Caco-2 (cell line): ENCODE data around the gene IGSF10. TPM values are rescaled to one million over a fixed set of nuclear protein-coding genes. Genes with fewer than 3 reads are reported as not detected.
A peak's percentile ranks its signal among the peaks of the same experiment; 100 is the strongest.

Experiments
- BruUV-seq: library from RNA; stranded (reverse); fragments of 400-500 nt; replicated peaks from 2 replicates; lab custom pipeline; 2021; lab: Mats Ljungman, UMichigan
- CTCF ChIA-PET: fragments of 300-600 bp; sonication (Branson Sonifier 250); formaldehyde crosslinking; loops from one replicate; lab custom pipeline; 2022; ENCODE audit warnings: antibody characterized with exemption; lab: Charles Lee
- POLR2A ChIA-PET: fragments of 300-600 bp; sonication (Branson Sonifier 250); formaldehyde crosslinking; loops from one replicate; lab custom pipeline; 2022; ENCODE audit warnings: antibody characterized with exemption; lab: Charles Lee
- DNase-seq, 2 experiments: peaks; one replicate each; pipeline versions ENCODE4 v3.0.0 to v3.0.0-alpha.2; 2020 to 2022
- H3K27me3 ChIP-seq: replicated peaks from 2 replicates; pipeline ENCODE4 v1.6.0; 2011; ENCODE audit warnings: low read length; ENCODE audit not compliant: control insufficient read depth, insufficient read depth
- H3K36me3 ChIP-seq: 2 replicates; pipeline ENCODE4 v1.5.1; 2011; ENCODE audit warnings: low read length; ENCODE audit not compliant: control insufficient read depth, insufficient read depth
- H3K4me1 ChIP-seq: fragments of 250-450 bp; sonication (Bioruptor Pico); 2 replicates; pipeline ENCODE4 v1.5.1; 2020; ENCODE audit warnings: mild to moderate bottlenecking
- H3K4me3 ChIP-seq: 2 replicates; pipeline ENCODE4 v1.5.1; 2011; ENCODE audit warnings: low read depth, mild to moderate bottlenecking, control low read depth, low read length
- H3K9me3 ChIP-seq: fragments of 250-450 bp; sonication (Bioruptor Pico); 2 replicates; pipeline ENCODE4 v1.5.1; 2020; ENCODE audit warnings: mild to moderate bottlenecking, moderate library complexity
- H3K27ac Mint-ChIP-seq: one replicate; pipeline ENCODE4 v1.8.0; 2022; ENCODE audit warnings: mixed read lengths; ENCODE audit not compliant: unreplicated experiment
- H3K27me3 Mint-ChIP-seq: one replicate; pipeline ENCODE4 v1.8.0; 2022; ENCODE audit warnings: mixed read lengths; ENCODE audit not compliant: insufficient read depth, unreplicated experiment
- H3K36me3 Mint-ChIP-seq: one replicate; pipeline ENCODE4 v1.8.0; 2022; ENCODE audit warnings: mild to moderate bottlenecking, mixed read lengths; ENCODE audit not compliant: insufficient read depth, unreplicated experiment
- H3K4me1 Mint-ChIP-seq: one replicate; pipeline ENCODE4 v1.8.0; 2022; ENCODE audit warnings: low read depth, mixed read lengths; ENCODE audit not compliant: unreplicated experiment
- H3K4me3 Mint-ChIP-seq: one replicate; pipeline ENCODE4 v1.8.0; 2022; ENCODE audit warnings: mild to moderate bottlenecking, moderate library complexity, mixed read lengths; ENCODE audit not compliant: unreplicated experiment
- H3K9me3 Mint-ChIP-seq: one replicate; pipeline ENCODE4 v1.8.0; 2022; ENCODE audit warnings: mixed read lengths; ENCODE audit not compliant: unreplicated experiment
- CTCF ChIP-seq, 2 experiments: fragments of 200-600 bp in 1 of 2; IDR thresholded peaks; 1 replicate in 1 of 2; 2 replicates in 1 of 2; pipeline versions ENCODE4 v1.5.1 to v1.8.0; 2011 to 2022; ENCODE audit warnings: antibody characterized with exemption in 1 of 2, control low read depth in 1 of 2, inconsistent platforms in 1 of 2, low read depth in 1 of 2, low read length in 1 of 2, mild to moderate bottlenecking in 1 of 2, moderate library complexity in 1 of 2; ENCODE audit not compliant: insufficient read depth in 1 of 2, severe bottlenecking in 1 of 2, unreplicated experiment in 1 of 2
- intact Hi-C: fragments of 100-400 bp; cut with micrococcal nuclease; formaldehyde crosslinking; loops from one replicate; pipeline ENCODE4 v1.10.0; 2022; ENCODE audit not compliant: unreplicated experiment
- total RNA-seq: library from RNA; stranded (reverse); gene quantifications from 2 replicates; pipeline ENCODE4 v1.2.3, GENCODE V29; 2022

Gene IGSF10
- total RNA-seq, 1 experiment from 2014 or later, result 2.6 TPM

- no peak for DNase-seq
- no peak overlapping the region for H3K4me3 Mint-ChIP-seq
- no peaks in the 10 kb centered on the region for H3K9me3 Mint-ChIP-seq
- H3K27me3 Mint-ChIP-seq, result no peaks in the 10 kb centered on the region
- H3K4me1 ChIP-seq, result no peaks in the 10 kb centered on the region
- CTCF ChIA-PET, result no interaction called here
- no peak overlapping the region for H3K27ac Mint-ChIP-seq
- peaks cover 6% of the 10 kb centered on the region for H3K4me1 Mint-ChIP-seq
- POLR2A ChIA-PET, result no interaction called here
- no peak overlapping the region for H3K4me3 ChIP-seq
- H3K36me3 ChIP-seq, result no peaks in the 10 kb centered on the region
- intact Hi-C loops, result loop anchor here (10.0 kb wide), 1 partner anchor 204 kb away; no protein-coding TSS in a partner anchor
- TF ChIP-seq CTCF (IDR thresholded peaks at IDR 0.05; ENCODE audit: insufficient read depth in 1 of 2, low read depth in 1 of 2, low read length in 1 of 2, severe bottlenecking in 1 of 2, unreplicated experiment in 1 of 2), result no peak
- peaks cover 6% of the 10 kb centered on the region for H3K36me3 Mint-ChIP-seq
- no TSS peak for BruUV-seq
- H3K9me3 ChIP-seq, result no peaks in the 10 kb centered on the region
- no peaks in the 10 kb centered on the region for H3K27me3 ChIP-seq
Observed at GRCh38 chr3:151428386-151428785, 32.5 kb downstream of the IGSF10 start.

- Mint-ChIP-seq H3K4me3 (no peak overlapping the region), H3K36me3 (peaks cover 6% of the 10 kb centered on the region), H3K27ac (no peak overlapping the region), H3K27me3 (no peaks in the 10 kb centered on the region), H3K4me1 (peaks cover 6% of the 10 kb centered on the region), H3K9me3 (no peaks in the 10 kb centered on the region)
- no peaks in the 10 kb centered on the region for H3K36me3 ChIP-seq
- ChIA-PET POLR2A (no interaction called here), CTCF (interaction anchor here (1.0 to 1.1 kb wide), 2 partner anchors 192 to 413 kb away, joined by 3 to 6 read pairs; no protein-coding TSS in a partner anchor)
- H3K4me1 ChIP-seq, result no peaks in the 10 kb centered on the region
- H3K4me3 ChIP-seq, result no peak overlapping the region
- intact Hi-C loops, result loop anchor here (10.0 kb wide), 1 partner anchor 201 kb away; no protein-coding TSS in a partner anchor
- no peak for DNase-seq
- TF ChIP-seq CTCF (IDR thresholded peaks at IDR 0.05; ENCODE audit: insufficient read depth in 1 of 2, low read depth in 1 of 2, low read length in 1 of 2, severe bottlenecking in 1 of 2, unreplicated experiment in 1 of 2), result no peak
- no TSS peak for BruUV-seq
- no peaks in the 10 kb centered on the region for H3K9me3 ChIP-seq
- no peaks in the 10 kb centered on the region for H3K27me3 ChIP-seq
Observed at GRCh38 chr3:151426341-151426657, 34.6 kb downstream of the IGSF10 start.

- TF ChIP-seq CTCF (IDR thresholded peaks at IDR 0.05; ENCODE audit: insufficient read depth in 1 of 2, low read depth in 1 of 2, low read length in 1 of 2, severe bottlenecking in 1 of 2, unreplicated experiment in 1 of 2), result peak in 1 of 2 experiments; percentile 1
- POLR2A ChIA-PET, result no interaction called here
- H3K36me3 Mint-ChIP-seq, result peaks cover 6% of the 10 kb centered on the region
Observed at GRCh38 chr3:151425627-151426340, 35.1 kb downstream of the IGSF10 start.

More at GRCh38 chr3:151425627-151426340, 35.1 kb downstream of the IGSF10 start:
- Mint-ChIP-seq H3K27ac (no peak overlapping the region), H3K9me3 (no peaks in the 10 kb centered on the region), H3K4me1 (peaks cover 6% of the 10 kb centered on the region), H3K4me3 (no peak overlapping the region), H3K27me3 (no peaks in the 10 kb centered on the region)
- intact Hi-C loops, result loop anchor here (10.0 kb wide), 1 partner anchor 201 kb away; no protein-coding TSS in a partner anchor
- no peaks in the 10 kb centered on the region for H3K36me3 ChIP-seq
- no peaks in the 10 kb centered on the region for H3K4me1 ChIP-seq
- BruUV-seq, result no TSS peak
- DNase-seq, result no peak
- H3K9me3 ChIP-seq, result no peaks in the 10 kb centered on the region
- no peak overlapping the region for H3K4me3 ChIP-seq
- no peaks in the 10 kb centered on the region for H3K27me3 ChIP-seq
- CTCF ChIA-PET, result interaction anchor here (1.0 to 1.1 kb wide), 2 partner anchors 191 to 413 kb away, joined by 3 to 6 read pairs; no protein-coding TSS in a partner anchor
